Measurements from ENCODE around the gene TECPR1. TPM values are rescaled to one million over a fixed set of nuclear protein-coding genes. Genes with fewer than 3 reads are reported as not detected.
A peak's percentile ranks its signal among the peaks of the same experiment; 100 is the strongest.

TECPR1 gene
- total and polyA plus RNA-seq, 4 donors: 21.3 to 51.3 (median 32.0) TPM

DNA sequence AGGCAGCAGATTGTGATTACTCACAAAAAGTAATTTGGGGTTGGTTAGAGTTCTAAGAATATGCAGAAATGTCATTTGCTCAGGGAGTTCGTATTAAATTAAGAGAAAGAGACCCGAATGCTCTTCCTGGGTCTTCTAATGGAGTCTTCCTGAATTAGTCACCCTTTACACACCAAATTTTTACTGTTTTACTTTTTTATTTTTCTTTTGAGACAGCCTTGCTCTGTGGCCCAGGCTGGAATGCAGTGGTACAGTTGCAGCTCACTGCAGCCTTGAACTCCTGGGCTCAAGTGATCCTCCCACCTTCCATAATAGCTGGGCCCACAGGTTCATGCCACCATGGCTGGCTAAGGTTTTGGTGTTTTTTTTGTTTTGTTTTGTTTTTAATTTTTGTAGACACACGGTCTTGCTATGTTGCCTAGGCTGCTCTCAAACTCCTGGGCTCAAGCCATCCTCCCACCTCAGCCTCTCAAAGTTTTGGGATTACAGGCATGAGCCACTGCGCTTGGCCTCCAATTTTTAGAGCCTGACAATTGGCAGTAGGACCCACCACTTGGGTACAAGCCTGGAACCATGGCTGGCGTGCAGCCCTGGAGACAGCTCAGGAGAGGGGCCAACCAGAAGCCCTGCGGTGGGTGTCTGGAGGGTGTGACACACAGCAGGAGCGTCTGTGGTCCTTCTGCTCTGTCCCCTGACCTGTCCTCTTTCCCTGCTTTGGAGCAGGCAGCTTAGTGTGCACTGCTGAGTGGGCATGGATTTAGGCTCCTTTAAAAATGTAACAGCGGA lies 57.2 kb downstream of the TECPR1 start:
- peaks cover 54% of the 10 kb centered on the region for H3K36me3 ChIP-seq (ENCODE audit: control insufficient read depth, insufficient read depth, low read length)

DNA sequence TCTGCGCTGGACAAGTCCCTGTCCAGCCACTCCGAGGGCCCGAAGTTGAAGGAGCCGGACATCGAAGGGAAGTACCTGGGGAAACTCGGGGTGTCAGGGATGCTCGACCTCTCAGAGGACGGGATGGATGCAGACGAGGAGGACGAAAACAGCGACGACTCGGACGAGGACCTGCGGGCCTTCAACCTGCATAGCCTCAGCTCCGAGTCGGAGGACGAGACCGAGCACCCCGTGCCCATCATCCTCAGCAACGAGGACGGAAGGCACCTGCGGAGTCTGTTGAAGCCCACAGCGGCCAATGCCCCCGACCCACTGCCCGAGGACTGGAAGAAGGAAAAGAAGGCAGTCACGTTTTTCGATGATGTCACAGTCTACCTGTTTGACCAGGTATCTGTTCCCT lies 57.8 kb downstream of the TECPR1 start:
- Histone ChIP-seq H3K27me3 (ENCODE audit: control insufficient read depth, insufficient read depth, low read length) (no peaks in the 10 kb centered on the region), H3K4me1 (ENCODE audit: control insufficient read depth, insufficient read depth, low read length) (no peaks in the 10 kb centered on the region), H3K4me3 (ENCODE audit: low read depth, low read length) (no peak overlapping the region), H3K27ac (ENCODE audit: low read depth, low read length) (no peak overlapping the region), H3K36me3 (ENCODE audit: control insufficient read depth, insufficient read depth, low read length) (peaks cover 58% of the 10 kb centered on the region), H3K9me3 (ENCODE audit: control insufficient read depth, insufficient read depth, low read length) (peaks cover 2% of the 10 kb centered on the region)
- no peak for DNase-seq (ENCODE audit: low read depth in 4 of 6, low spot score in 6 of 6)
- WGBS (ENCODE audit: insufficient coverage): 96% methylated on average over 24 of the region's 28 CpGs

More for the DNA sequence above, 57.2 kb downstream of the TECPR1 start:
- no peak overlapping the region for H3K4me3 ChIP-seq (ENCODE audit: low read depth, low read length)
- WGBS (ENCODE audit: insufficient coverage): 75% methylated on average over 4 of the region's 8 CpGs
- no peaks in the 10 kb centered on the region for H3K9me3 ChIP-seq (ENCODE audit: control insufficient read depth, insufficient read depth, low read length)
- DNase-seq (ENCODE audit: low read depth in 4 of 6, low spot score in 6 of 6): peak in 1 of 6 donors; percentile 39
- H3K27me3 ChIP-seq (ENCODE audit: control insufficient read depth, insufficient read depth, low read length): no peaks in the 10 kb centered on the region
- no peaks in the 10 kb centered on the region for H3K4me1 ChIP-seq (ENCODE audit: control insufficient read depth, insufficient read depth, low read length)
- no peak overlapping the region for H3K27ac ChIP-seq (ENCODE audit: low read depth, low read length)

DNA sequence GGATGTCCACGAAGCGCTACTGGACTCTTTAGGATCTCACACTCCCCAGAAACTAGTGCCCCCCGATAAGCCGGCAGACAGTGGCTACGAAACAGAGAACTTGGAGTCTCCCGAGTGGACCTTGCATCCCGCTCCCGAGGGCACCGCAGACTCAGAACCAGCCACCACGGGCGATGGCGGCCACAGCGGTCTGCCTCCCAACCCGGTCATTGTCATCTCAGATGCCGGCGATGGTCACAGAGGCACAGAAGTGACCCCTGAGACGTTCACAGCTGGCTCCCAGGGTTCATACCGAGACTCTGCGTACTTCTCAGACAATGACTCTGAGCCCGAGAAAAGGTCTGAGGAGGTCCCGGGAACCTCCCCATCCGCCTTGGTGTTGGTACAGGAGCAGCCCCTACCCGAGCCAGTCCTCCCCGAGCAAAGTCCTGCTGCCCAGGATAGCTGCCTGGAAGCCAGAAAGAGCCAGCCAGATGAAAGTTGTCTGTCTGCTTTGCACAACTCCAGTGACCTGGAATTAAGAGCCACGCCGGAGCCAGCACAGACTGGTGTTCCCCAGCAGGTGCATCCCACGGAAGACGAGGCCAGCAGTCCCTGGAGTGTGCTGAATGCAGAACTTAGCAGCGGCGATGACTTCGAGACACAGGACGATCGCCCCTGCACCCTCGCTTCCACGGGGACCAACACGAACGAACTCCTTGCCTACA lies 58.4 kb downstream of the TECPR1 start:
- Histone ChIP-seq H3K27ac (ENCODE audit: low read depth, low read length) (no peak overlapping the region), H3K36me3 (ENCODE audit: control insufficient read depth, insufficient read depth, low read length) (peaks cover 61% of the 10 kb centered on the region), H3K9me3 (ENCODE audit: control insufficient read depth, insufficient read depth, low read length) (peaks cover 2% of the 10 kb centered on the region), H3K4me1 (ENCODE audit: control insufficient read depth, insufficient read depth, low read length) (no peaks in the 10 kb centered on the region), H3K4me3 (ENCODE audit: low read depth, low read length) (no peak overlapping the region), H3K27me3 (ENCODE audit: control insufficient read depth, insufficient read depth, low read length) (no peaks in the 10 kb centered on the region)
- DNase-seq (ENCODE audit: low read depth in 4 of 6, low spot score in 6 of 6): no peak
- whole genome bisulfite sequencing (ENCODE audit: insufficient coverage): 95% methylated on average over 33 of the region's 37 CpGs

DNA sequence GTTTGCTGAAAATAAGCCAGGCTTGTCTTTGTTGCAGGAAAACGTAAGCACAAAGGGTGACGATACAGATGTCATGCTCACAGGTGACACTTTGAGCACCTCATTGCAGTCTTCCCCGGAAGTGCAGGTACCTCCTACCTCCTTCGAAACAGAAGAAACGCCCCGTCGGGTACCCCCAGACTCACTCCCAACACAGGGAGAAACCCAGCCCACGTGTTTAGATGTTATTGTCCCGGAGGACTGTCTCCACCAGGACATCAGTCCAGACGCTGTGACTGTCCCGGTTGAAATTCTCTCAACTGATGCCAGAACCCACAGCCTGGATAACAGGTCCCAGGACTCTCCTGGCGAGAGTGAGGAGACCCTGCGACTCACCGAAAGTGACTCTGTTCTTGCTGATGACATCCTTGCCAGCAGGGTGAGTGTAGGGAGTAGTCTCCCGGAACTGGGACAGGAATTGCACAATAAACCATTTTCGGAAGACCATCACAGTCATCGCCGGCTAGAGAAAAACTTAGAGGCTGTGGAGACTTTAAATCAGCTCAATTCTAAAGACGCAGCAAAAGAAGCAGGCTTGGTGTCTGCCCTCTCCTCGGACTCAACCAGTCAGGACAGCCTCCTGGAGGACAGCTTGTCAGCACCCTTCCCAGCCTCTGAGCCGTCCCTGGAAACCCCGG lies 59.1 kb downstream of the TECPR1 start:
- no peak for DNase-seq (ENCODE audit: low read depth in 4 of 6, low spot score in 6 of 6)
- Histone ChIP-seq H3K4me1 (ENCODE audit: control insufficient read depth, insufficient read depth, low read length) (no peaks in the 10 kb centered on the region), H3K27me3 (ENCODE audit: control insufficient read depth, insufficient read depth, low read length) (no peaks in the 10 kb centered on the region), H3K36me3 (ENCODE audit: control insufficient read depth, insufficient read depth, low read length) (peaks cover 61% of the 10 kb centered on the region), H3K9me3 (ENCODE audit: control insufficient read depth, insufficient read depth, low read length) (peaks cover 2% of the 10 kb centered on the region), H3K4me3 (ENCODE audit: low read depth, low read length) (no peak overlapping the region), H3K27ac (ENCODE audit: low read depth, low read length) (no peak overlapping the region)
- 94% methylated on average over 22 of the region's 22 CpGs for WGBS (ENCODE audit: insufficient coverage)

DNA sequence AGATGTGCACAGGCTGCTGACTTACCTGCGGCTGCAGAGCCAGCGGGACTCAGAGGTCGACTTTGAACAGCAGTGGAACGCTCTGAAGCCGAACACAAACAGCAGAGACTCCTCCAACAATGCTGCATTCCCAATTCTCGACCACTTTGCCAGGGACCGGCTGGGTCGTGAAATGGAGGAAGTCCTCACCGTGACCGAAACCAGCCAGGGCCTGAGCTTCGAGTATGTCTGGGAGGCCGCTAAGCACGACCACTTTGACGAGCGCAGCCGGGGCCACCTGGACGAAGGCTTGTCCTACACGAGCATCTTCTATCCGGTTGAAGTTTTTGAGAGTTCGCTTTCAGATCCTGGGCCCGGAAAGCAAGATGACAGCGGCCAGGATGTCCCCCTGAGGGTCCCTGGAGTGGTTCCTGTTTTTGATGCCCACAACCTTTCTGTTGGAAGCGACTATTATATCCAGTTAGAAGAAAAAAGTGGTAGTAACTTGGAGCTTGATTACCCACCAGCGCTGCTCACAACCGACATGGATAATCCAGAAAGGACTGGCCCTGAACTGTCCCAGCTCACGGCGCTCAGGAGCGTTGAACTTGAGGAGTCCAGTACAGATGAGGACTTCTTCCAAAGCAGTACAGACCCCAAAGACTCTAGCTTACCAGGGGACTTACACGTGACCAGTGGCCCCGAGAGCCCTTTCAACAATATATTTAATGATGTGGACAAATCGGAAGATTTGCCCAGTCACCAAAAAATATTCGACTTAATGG lies 60.2 kb downstream of the TECPR1 start:
- WGBS (ENCODE audit: insufficient coverage): 94% methylated on average over 31 of the region's 32 CpGs

DNA sequence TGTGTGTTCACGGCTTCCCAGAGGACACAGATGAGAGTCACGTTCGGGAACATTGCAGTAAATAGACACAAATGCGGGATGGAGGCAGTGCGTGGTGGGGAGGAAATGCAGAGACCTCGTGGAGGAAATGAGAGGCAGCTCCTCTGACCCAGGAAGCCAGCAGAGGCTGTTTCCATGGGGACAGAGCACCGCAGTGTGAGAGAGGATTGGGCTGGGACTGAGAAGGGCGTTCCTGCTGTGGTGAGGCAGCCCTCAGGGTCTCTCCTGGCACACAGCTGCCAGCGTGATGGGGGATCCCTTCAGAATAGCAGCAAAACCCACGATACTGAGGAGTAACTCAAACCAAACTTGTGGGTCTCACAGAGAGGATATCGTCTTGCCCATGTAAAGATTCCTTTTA lies 62.5 kb downstream of the TECPR1 start:
- H3K9me3 ChIP-seq (ENCODE audit: control insufficient read depth, insufficient read depth, low read length): peaks cover 2% of the 10 kb centered on the region
- H3K4me3 ChIP-seq (ENCODE audit: low read depth, low read length): no peak overlapping the region
- no peak overlapping the region for H3K27ac ChIP-seq (ENCODE audit: low read depth, low read length)
- H3K36me3 ChIP-seq (ENCODE audit: control insufficient read depth, insufficient read depth, low read length): peaks cover 43% of the 10 kb centered on the region
- H3K27me3 ChIP-seq (ENCODE audit: control insufficient read depth, insufficient read depth, low read length): no peaks in the 10 kb centered on the region
- 97% methylated on average over 10 of the region's 11 CpGs for WGBS (ENCODE audit: insufficient coverage)
- H3K4me1 ChIP-seq (ENCODE audit: control insufficient read depth, insufficient read depth, low read length): no peaks in the 10 kb centered on the region
- DNase-seq (ENCODE audit: low read depth in 4 of 6, low spot score in 6 of 6): no peak

More for the DNA sequence above, 60.2 kb downstream of the TECPR1 start:
- DNase-seq (ENCODE audit: low read depth in 4 of 6, low spot score in 6 of 6): no peak
- Histone ChIP-seq H3K4me3 (ENCODE audit: low read depth, low read length) (no peak overlapping the region), H3K36me3 (ENCODE audit: control insufficient read depth, insufficient read depth, low read length) (peaks cover 61% of the 10 kb centered on the region), H3K9me3 (ENCODE audit: control insufficient read depth, insufficient read depth, low read length) (peaks cover 2% of the 10 kb centered on the region), H3K4me1 (ENCODE audit: control insufficient read depth, insufficient read depth, low read length) (no peaks in the 10 kb centered on the region), H3K27ac (ENCODE audit: low read depth, low read length) (no peak overlapping the region), H3K27me3 (ENCODE audit: control insufficient read depth, insufficient read depth, low read length) (no peaks in the 10 kb centered on the region)

DNA sequence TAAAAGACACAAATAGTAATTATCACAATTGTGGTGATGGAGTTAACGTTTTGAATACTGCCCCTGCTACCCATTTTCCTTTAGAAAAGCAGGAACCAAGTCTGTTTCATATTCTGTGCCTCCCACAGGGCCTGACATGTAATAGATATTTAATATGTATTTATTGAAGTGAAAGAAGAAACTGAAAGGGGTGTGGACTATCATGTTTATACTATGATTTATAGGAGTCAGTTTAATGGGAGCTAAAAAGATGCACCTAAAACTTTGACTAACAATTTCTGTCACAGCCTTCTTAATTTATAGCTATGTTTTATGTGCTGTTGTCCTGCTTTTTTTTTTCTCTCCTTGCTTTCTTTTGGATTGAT lies 64.9 kb downstream of the TECPR1 start:
- no CpG with 5 or more reads among the region's 1 CpG for WGBS (ENCODE audit: insufficient coverage)

DNA sequence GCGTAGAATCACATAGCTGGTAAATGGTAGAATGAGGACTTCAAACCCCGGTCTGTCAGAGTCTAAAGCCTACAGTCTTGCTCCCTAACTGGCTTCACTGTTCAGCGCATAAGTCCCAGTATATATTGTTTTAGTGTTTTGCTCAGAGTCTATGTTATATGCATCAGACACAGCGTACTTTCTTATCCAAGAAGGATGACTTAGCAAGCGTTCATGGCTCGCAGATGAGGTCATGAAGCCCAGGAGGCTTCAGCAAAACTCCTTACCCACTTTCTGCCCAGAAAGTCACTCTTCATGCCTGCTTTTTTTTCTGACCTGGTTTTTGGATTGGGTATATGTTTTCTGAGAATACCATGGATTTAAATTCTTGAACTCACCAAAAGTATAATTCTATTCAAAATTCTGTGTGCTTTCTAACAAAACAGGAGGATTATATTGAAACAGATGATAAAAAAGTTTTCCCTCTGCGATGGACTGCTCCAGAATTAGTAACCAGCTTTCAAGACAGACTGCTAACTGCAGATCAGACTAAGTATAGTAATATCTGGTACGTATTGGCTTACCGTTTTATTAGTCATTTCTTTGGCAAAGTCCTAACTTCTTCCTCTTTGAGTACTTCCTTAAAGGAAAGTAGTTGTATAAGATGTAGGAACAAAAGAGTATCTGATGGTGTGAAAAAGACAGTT lies 65.4 kb downstream of the TECPR1 start:
- peaks cover 20% of the 10 kb centered on the region for H3K36me3 ChIP-seq (ENCODE audit: control insufficient read depth, insufficient read depth, low read length)
- no peaks in the 10 kb centered on the region for H3K4me1 ChIP-seq (ENCODE audit: control insufficient read depth, insufficient read depth, low read length)
- DNase-seq (ENCODE audit: low read depth in 4 of 6, low spot score in 6 of 6): no peak
- no peak overlapping the region for H3K27ac ChIP-seq (ENCODE audit: low read depth, low read length)
- peaks cover 2% of the 10 kb centered on the region for H3K9me3 ChIP-seq (ENCODE audit: control insufficient read depth, insufficient read depth, low read length)
- H3K27me3 ChIP-seq (ENCODE audit: control insufficient read depth, insufficient read depth, low read length): no peaks in the 10 kb centered on the region
- no peak overlapping the region for H3K4me3 ChIP-seq (ENCODE audit: low read depth, low read length)
- WGBS (ENCODE audit: insufficient coverage): 100% methylated on average over 2 of the region's 9 CpGs

More for the DNA sequence above, 64.9 kb downstream of the TECPR1 start:
- H3K36me3 ChIP-seq (ENCODE audit: control insufficient read depth, insufficient read depth, low read length): peaks cover 23% of the 10 kb centered on the region
- peaks cover 2% of the 10 kb centered on the region for H3K9me3 ChIP-seq (ENCODE audit: control insufficient read depth, insufficient read depth, low read length)
- H3K27ac ChIP-seq (ENCODE audit: low read depth, low read length): no peak overlapping the region
- DNase-seq (ENCODE audit: low read depth in 4 of 6, low spot score in 6 of 6): no peak
- H3K4me3 ChIP-seq (ENCODE audit: low read depth, low read length): no peak overlapping the region
- no peaks in the 10 kb centered on the region for H3K27me3 ChIP-seq (ENCODE audit: control insufficient read depth, insufficient read depth, low read length)
- H3K4me1 ChIP-seq (ENCODE audit: control insufficient read depth, insufficient read depth, low read length): no peaks in the 10 kb centered on the region

DNA sequence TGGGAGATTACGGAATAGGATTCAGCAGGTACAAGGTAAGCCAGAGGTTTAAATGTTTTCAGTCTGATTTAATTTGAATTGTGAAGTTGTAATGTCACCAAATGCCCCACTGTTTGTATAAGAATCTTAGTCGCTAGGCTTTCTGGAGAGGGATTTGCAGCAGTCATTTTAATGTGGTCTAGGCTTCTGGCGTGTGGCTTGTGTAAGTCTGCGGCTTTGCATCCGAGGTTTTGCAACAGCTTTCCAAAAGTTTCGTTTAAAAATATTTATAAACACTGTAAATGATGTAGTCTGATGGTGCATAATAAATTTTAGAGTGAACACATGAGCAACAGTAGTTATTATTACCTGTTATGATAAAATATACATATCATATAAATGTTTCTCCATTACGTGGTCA lies 66.9 kb downstream of the TECPR1 start:
- Histone ChIP-seq H3K27ac (ENCODE audit: low read depth, low read length) (no peak overlapping the region), H3K4me3 (ENCODE audit: low read depth, low read length) (no peak overlapping the region), H3K36me3 (ENCODE audit: control insufficient read depth, insufficient read depth, low read length) (peaks cover 11% of the 10 kb centered on the region), H3K4me1 (ENCODE audit: control insufficient read depth, insufficient read depth, low read length) (no peaks in the 10 kb centered on the region), H3K9me3 (ENCODE audit: control insufficient read depth, insufficient read depth, low read length) (peaks cover 2% of the 10 kb centered on the region), H3K27me3 (ENCODE audit: control insufficient read depth, insufficient read depth, low read length) (no peaks in the 10 kb centered on the region)
- WGBS (ENCODE audit: insufficient coverage): no CpG with 5 or more reads among the region's 7 CpGs
- no peak for DNase-seq (ENCODE audit: low read depth in 4 of 6, low spot score in 6 of 6)

Measured in spinal cord (tissue), 10 donors.